ENCODE data around the gene PAX3. TPM values are rescaled to one million over a fixed set of nuclear protein-coding genes. Genes with fewer than 3 reads are reported as not detected.

The PAX3 gene
- total RNA-seq, 1 experiment from 2014 or later, result not detected

DNA sequence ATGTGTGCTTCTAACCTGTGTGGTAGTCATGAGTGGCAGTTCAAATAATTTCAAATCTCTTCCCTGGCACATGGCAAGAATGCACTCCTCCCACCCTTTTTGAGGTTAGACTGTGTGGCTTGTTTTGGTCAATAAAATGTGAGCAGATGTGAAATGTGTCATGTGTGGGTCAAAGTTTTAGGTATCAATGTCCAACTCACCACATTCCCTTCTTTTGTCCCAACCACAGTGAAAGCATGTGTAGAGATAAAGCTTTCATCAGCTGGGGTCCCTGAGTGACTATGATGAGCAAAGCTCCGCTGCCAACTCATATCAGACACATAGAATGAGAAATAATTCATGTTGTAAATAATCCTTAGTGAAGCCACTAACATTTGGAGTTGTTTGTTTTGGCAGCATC is 118.2 kb downstream of the PAX3 start:
- no peak for TF ChIP-seq EZH2phosphoT487 (IDR thresholded peaks at IDR 0.05; ENCODE audit: borderline replicate concordance, low read length)
- no peak for TF ChIP-seq EZH2 (IDR thresholded peaks at IDR 0.05; ENCODE audit: low read length, unreplicated experiment)
- TF ChIP-seq, protein P1, sequence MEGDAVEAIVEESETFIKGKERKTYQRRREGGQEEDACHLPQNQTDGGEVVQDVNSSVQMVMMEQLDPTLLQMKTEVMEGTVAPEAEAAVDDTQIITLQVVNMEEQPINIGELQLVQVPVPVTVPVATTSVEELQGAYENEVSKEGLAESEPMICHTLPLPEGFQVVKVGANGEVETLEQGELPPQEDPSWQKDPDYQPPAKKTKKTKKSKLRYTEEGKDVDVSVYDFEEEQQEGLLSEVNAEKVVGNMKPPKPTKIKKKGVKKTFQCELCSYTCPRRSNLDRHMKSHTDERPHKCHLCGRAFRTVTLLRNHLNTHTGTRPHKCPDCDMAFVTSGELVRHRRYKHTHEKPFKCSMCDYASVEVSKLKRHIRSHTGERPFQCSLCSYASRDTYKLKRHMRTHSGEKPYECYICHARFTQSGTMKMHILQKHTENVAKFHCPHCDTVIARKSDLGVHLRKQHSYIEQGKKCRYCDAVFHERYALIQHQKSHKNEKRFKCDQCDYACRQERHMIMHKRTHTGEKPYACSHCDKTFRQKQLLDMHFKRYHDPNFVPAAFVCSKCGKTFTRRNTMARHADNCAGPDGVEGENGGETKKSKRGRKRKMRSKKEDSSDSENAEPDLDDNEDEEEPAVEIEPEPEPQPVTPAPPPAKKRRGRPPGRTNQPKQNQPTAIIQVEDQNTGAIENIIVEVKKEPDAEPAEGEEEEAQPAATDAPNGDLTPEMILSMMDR (conservative IDR thresholded peaks at IDR 0.05; ENCODE audit: low read depth, low read length), result no peak
- Histone ChIP-seq H3F3A (ENCODE audit: low read length, unreplicated experiment) (no peaks in the 10 kb centered on the region), H2AFZ (ENCODE audit: low read length) (no peak overlapping the region), H3K9ac (ENCODE audit: low read length) (no peak overlapping the region), H3K4me3 (ENCODE audit: low read length) (no peak overlapping the region), H3K79me2 (ENCODE audit: low read length) (no peaks in the 10 kb centered on the region), H3K4me2 (ENCODE audit: low read length) (no peak overlapping the region), H3K27me3 (ENCODE audit: low read length) (peaks cover 44% of the 10 kb centered on the region), H3K27ac (ENCODE audit: low read length) (no peak overlapping the region), H3K36me3 (ENCODE audit: low read depth, low read length) (no peaks in the 10 kb centered on the region), H3K9me3 (ENCODE audit: low read length) (no peaks in the 10 kb centered on the region), H4K20me1 (ENCODE audit: low read length) (no peaks in the 10 kb centered on the region), H3K9me2 (replicated peaks; ENCODE audit: low read length) (no peaks in the 10 kb centered on the region), H3K4me1 (ENCODE audit: insufficient read depth, low read length) (no peaks in the 10 kb centered on the region)
- ATAC-seq (no peak), DNase-seq (no peak)
- CTCF ChIA-PET, result interaction anchor here (0.7 kb wide), 1 partner anchor 414 kb away, joined by 13 read pairs; no protein-coding TSS in a partner anchor
- BruUV-seq (replicated peaks), result no TSS peak
- POLR2A ChIA-PET (ENCODE audit: unreplicated experiment), result no interaction called here
- intact Hi-C loops (cut with micrococcal nuclease), result no loop called here

DNA sequence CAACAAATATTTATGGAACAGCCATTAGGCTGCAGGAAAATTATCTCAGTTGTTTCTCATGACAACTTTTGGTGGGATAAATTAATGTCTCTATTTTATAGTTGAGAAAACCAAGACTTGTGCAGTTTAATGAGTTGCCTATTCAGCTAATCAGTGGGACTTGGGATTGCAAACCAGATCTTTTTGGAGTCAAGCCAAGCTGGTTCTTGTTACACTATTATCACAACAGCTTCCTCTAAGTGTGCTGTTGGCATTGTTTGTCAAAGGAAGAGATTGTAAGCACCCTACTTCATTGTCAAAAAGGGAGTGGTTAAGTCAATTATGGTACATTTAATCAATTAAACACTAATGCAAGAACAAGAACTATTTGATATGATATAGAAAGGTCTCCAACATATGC is 119.2 kb downstream of the PAX3 start:
- BruUV-seq (replicated peaks), result no TSS peak
- peaks cover 47% of the 10 kb centered on the region for H3K27me3 ChIP-seq (ENCODE audit: low read length)

DNA sequence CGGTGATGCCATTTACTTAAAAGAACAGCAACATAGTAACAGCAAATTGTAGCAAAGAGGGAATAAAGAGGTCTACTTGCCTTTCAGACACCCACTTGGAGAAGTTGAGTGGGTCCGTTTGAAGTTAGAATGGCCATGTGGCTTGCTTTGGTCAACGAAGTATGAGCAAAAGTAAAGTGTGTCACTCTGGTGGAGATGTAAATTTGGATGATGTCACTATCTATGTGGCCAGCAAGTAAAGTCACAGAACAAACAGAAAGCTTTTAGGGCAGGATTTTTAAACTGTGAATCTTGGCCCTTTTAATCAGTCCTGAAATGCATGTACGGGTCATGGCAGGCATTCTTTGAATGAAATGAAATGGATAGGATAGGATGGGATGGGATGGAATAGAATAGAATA is 120.3 kb downstream of the PAX3 start:
- Histone ChIP-seq H3K36me3 (ENCODE audit: low read depth, low read length) (no peaks in the 10 kb centered on the region), H3F3A (ENCODE audit: low read length, unreplicated experiment) (no peaks in the 10 kb centered on the region), H3K4me3 (ENCODE audit: low read length) (no peak overlapping the region), H3K9me2 (replicated peaks; ENCODE audit: low read length) (no peaks in the 10 kb centered on the region), H2AFZ (ENCODE audit: low read length) (no peak overlapping the region), H3K9ac (ENCODE audit: low read length) (no peak overlapping the region), H3K4me2 (ENCODE audit: low read length) (no peak overlapping the region), H3K79me2 (ENCODE audit: low read length) (no peaks in the 10 kb centered on the region), H3K27ac (ENCODE audit: low read length) (no peak overlapping the region), H3K4me1 (ENCODE audit: insufficient read depth, low read length) (no peaks in the 10 kb centered on the region), H4K20me1 (ENCODE audit: low read length) (no peaks in the 10 kb centered on the region), H3K9me3 (ENCODE audit: low read length) (no peaks in the 10 kb centered on the region), H3K27me3 (ENCODE audit: low read length) (peaks cover 50% of the 10 kb centered on the region)
- CTCF ChIA-PET, result no interaction called here
- POLR2A ChIA-PET (ENCODE audit: unreplicated experiment), result no interaction called here
- intact Hi-C loops (cut with micrococcal nuclease), result no loop called here
- no peak for TF ChIP-seq EZH2phosphoT487 (IDR thresholded peaks at IDR 0.05; ENCODE audit: borderline replicate concordance, low read length)
- no peak for TF ChIP-seq EZH2 (IDR thresholded peaks at IDR 0.05; ENCODE audit: low read length, unreplicated experiment)
- TF ChIP-seq, protein P1 (conservative IDR thresholded peaks at IDR 0.05; ENCODE audit: low read depth, low read length), result no peak
- ATAC-seq (no peak), DNase-seq (no peak)
- BruUV-seq (replicated peaks), result no TSS peak

More for the DNA sequence above, 119.2 kb downstream of the PAX3 start:
- ChIA-PET POLR2A (ENCODE audit: unreplicated experiment) (no interaction called here), CTCF (interaction anchor here (0.7 kb wide), 1 partner anchor 415 kb away, joined by 13 read pairs; no protein-coding TSS in a partner anchor)
- H2AFZ ChIP-seq (ENCODE audit: low read length), result no peak overlapping the region
- no peaks in the 10 kb centered on the region for H3K4me1 ChIP-seq (ENCODE audit: insufficient read depth, low read length)
- H3K36me3 ChIP-seq (ENCODE audit: low read depth, low read length), result no peaks in the 10 kb centered on the region
- H3K79me2 ChIP-seq (ENCODE audit: low read length), result no peaks in the 10 kb centered on the region
- DNase-seq, result no peak
- H3K9me3 ChIP-seq (ENCODE audit: low read length), result no peaks in the 10 kb centered on the region
- H3K4me3 ChIP-seq (ENCODE audit: low read length), result no peak overlapping the region
- no peak overlapping the region for H3K4me2 ChIP-seq (ENCODE audit: low read length)
- intact Hi-C loops (cut with micrococcal nuclease), result no loop called here
- no peak overlapping the region for H3K27ac ChIP-seq (ENCODE audit: low read length)
- no peak overlapping the region for H3K9ac ChIP-seq (ENCODE audit: low read length)
- TF ChIP-seq, protein P1 (conservative IDR thresholded peaks at IDR 0.05; ENCODE audit: low read depth, low read length), result no peak
- TF ChIP-seq EZH2 (IDR thresholded peaks at IDR 0.05; ENCODE audit: low read length, unreplicated experiment) (no peak), EZH2phosphoT487 (IDR thresholded peaks at IDR 0.05; ENCODE audit: borderline replicate concordance, low read length) (no peak)
- no peaks in the 10 kb centered on the region for H3K9me2 ChIP-seq (replicated peaks; ENCODE audit: low read length)
- H4K20me1 ChIP-seq (ENCODE audit: low read length), result no peaks in the 10 kb centered on the region
- no peaks in the 10 kb centered on the region for H3F3A ChIP-seq (ENCODE audit: low read length, unreplicated experiment)
- ATAC-seq, result no peak
